HepG2 (cell line): ENCODE measurements around the gene SEC14L1. TPM values are rescaled to one million over a fixed set of nuclear protein-coding genes. Genes with fewer than 3 reads are reported as not detected.

ENCODE experiments used
- ATAC-seq: fragments of 200-7000 bp; cut with Tn5 transposase; 3 replicates; pipeline ENCODE4 v1.9.1; 2020; ENCODE audit warnings: mild to moderate bottlenecking, moderate library complexity
- BruUV-seq: library from RNA; stranded (reverse); fragments of 400-500 nt; replicated peaks from 2 replicates; lab custom pipeline; 2021; lab: Mats Ljungman, UMichigan
- CTCF ChIA-PET: fragments of 300-600 bp; formaldehyde crosslinking; extraction: SDS; loops from one replicate; lab custom pipeline; 2021; ENCODE audit warnings: low total read pairs, inconsistent platforms, low intra/inter-chr PET ratio; lab: Yijun Ruan, JAX
- POLR2A ChIA-PET: fragments of 350-600 bp; sonication (Branson Sonifier 250); formaldehyde crosslinking; loops from one replicate; lab custom pipeline; 2020; ENCODE audit warnings: antibody characterized with exemption, inconsistent platforms; lab: Yijun Ruan, JAX
- DNase-seq: peaks from one replicate; pipeline ENCODE4 v3.0.0-alpha.2; 2015; ENCODE audit warnings: low spot score
- FAIRE-seq: peaks from 3 replicates; lab custom pipeline; 2011; peaks lifted over from hg19 to GRCh38; lab: Jason Lieb, UNC
- H2AFZ ChIP-seq: one replicate; pipeline ENCODE4 v1.6.1; 2011; ENCODE audit warnings: low read length, inconsistent platforms
- H3K27ac ChIP-seq: fragments of 300-600 bp; 3 replicates; pipeline ENCODE4 v1.8.0; 2011; ENCODE audit warnings: mixed run types, mild to moderate bottlenecking, mixed read lengths, low read length, inconsistent platforms; ENCODE audit not compliant: insufficient read depth; ENCODE audit errors: extremely low read length
- H3K27me3 ChIP-seq, 2 experiments: fragments of 200-600 bp in 1 of 2; 2 replicates in 1 of 2; 3 replicates in 1 of 2; pipeline versions ENCODE4 v1.6.0 to v1.8.0; 2011; ENCODE audit warnings: low read length in 2 of 2, mild to moderate bottlenecking in 2 of 2, moderate library complexity in 2 of 2, inconsistent platforms in 1 of 2; ENCODE audit not compliant: insufficient read depth in 2 of 2, control insufficient read depth in 1 of 2
- H3K36me3 ChIP-seq, 2 experiments: fragments of 200-600 bp in 1 of 2; replicated peaks in 1 of 2; 2 replicates in 1 of 2; 3 replicates in 1 of 2; pipeline versions ENCODE4 v1.5.1 to v1.8.0; 2011; ENCODE audit warnings: low read length in 2 of 2, inconsistent platforms in 1 of 2; ENCODE audit not compliant: insufficient read depth in 2 of 2, control insufficient read depth in 1 of 2
- H3K4me1 ChIP-seq: 2 replicates; pipeline ENCODE4 v1.5.1; 2012; ENCODE audit warnings: low read length, inconsistent platforms; ENCODE audit not compliant: insufficient read depth
- H3K4me2 ChIP-seq: 2 replicates; pipeline ENCODE4 v1.6.0; 2011; ENCODE audit warnings: low read depth, low read length, inconsistent platforms
- H3K4me3 ChIP-seq, 3 experiments: fragments of 200-600 bp in 1 of 3; sonication (generic), shearing (Covaris generic) in 1 of 3; replicated peaks in 1 of 3; 2 replicates each; pipeline ENCODE4 v1.5.1; 2011 to 2016; ENCODE audit warnings: low read length in 3 of 3, inconsistent platforms in 2 of 3, low read depth in 2 of 3, mild to moderate bottlenecking in 2 of 3, control low read depth in 1 of 3, mixed read lengths in 1 of 3; ENCODE audit not compliant: insufficient read depth in 1 of 3
- H3K79me2 ChIP-seq: one replicate; pipeline ENCODE4 v1.6.1; 2011; ENCODE audit warnings: low read length, inconsistent platforms; ENCODE audit not compliant: insufficient read depth
- H3K9ac ChIP-seq: 2 replicates; pipeline ENCODE4 v1.6.0; 2011; ENCODE audit warnings: mild to moderate bottlenecking, low read depth, low read length, inconsistent platforms; ENCODE audit not compliant: insufficient read depth
- H3K9me3 ChIP-seq: 2 replicates; pipeline ENCODE4 v1.5.1; 2012; ENCODE audit warnings: mild to moderate bottlenecking, low read length
- H4K20me1 ChIP-seq: 2 replicates; pipeline ENCODE4 v1.6.0; 2011; ENCODE audit warnings: inconsistent platforms, mild to moderate bottlenecking, low read length, moderate library complexity; ENCODE audit not compliant: insufficient read depth
- CENPX ChIP-seq: sonication (generic); formaldehyde crosslinking; IDR thresholded peaks from 2 replicates; pipeline ENCODE4 v1.9.0; 2021; ENCODE audit warnings: mild to moderate bottlenecking, missing genetic modification reagents, moderate library complexity
- ELF3 ChIP-seq: IDR thresholded peaks from 2 replicates; pipeline ENCODE4 v1.6.1; 2016; ENCODE audit warnings: missing genetic modification reagents, missing compliant biosample characterization
- GATA4 ChIP-seq: sonication (generic); IDR thresholded peaks from 2 replicates; pipeline ENCODE4 v1.6.1; 2016; ENCODE audit warnings: antibody characterized with exemption, low read depth, borderline replicate concordance
- HINFP ChIP-seq: sonication (generic); formaldehyde crosslinking; IDR thresholded peaks from 2 replicates; pipeline ENCODE4 v1.4.0; 2020; ENCODE audit warnings: low read depth, mild to moderate bottlenecking, missing genetic modification reagents
- JUND ChIP-seq: sonication (generic); formaldehyde crosslinking; IDR thresholded peaks from 2 replicates; pipeline ENCODE4 v1.8.0; 2022; ENCODE audit warnings: mild to moderate bottlenecking, missing genetic modification reagents
- KDM5A ChIP-seq: fragments of 200-600 bp; sonication (generic); IDR thresholded peaks from 2 replicates; pipeline ENCODE4 v1.7.0; 2018; ENCODE audit warnings: antibody characterized with exemption, mild to moderate bottlenecking, low read length, borderline replicate concordance
- KMT2A ChIP-seq: sonication (generic); formaldehyde crosslinking; IDR thresholded peaks from 2 replicates; pipeline ENCODE4 v1.4.0; 2020; ENCODE audit warnings: missing genetic modification reagents
- MTA3 ChIP-seq: sonication (generic); formaldehyde crosslinking; IDR thresholded peaks from 2 replicates; pipeline ENCODE4 v1.4.0; 2020; ENCODE audit warnings: missing genetic modification reagents
- MTF2 ChIP-seq: sonication (generic); formaldehyde crosslinking; IDR thresholded peaks from 2 replicates; pipeline ENCODE4 v1.5.0; 2020; ENCODE audit warnings: missing genetic modification reagents, borderline replicate concordance
- PITX1 ChIP-seq: sonication (generic); formaldehyde crosslinking; IDR thresholded peaks from 2 replicates; pipeline ENCODE4 v1.5.1; 2020; ENCODE audit warnings: mild to moderate bottlenecking, missing genetic modification reagents
- SIN3B ChIP-seq: fragments of 150-350 bp; IDR thresholded peaks from 2 replicates; pipeline ENCODE4 v1.6.1; 2014; ENCODE audit warnings: low read length
- THRA ChIP-seq: sonication (generic); formaldehyde crosslinking; IDR thresholded peaks from 2 replicates; pipeline ENCODE4 v1.4.0; 2020; ENCODE audit warnings: missing genetic modification reagents, borderline replicate concordance
- ZNF138 ChIP-seq: sonication (generic); formaldehyde crosslinking; IDR thresholded peaks from 2 replicates; pipeline ENCODE4 v1.5.0; 2020; ENCODE audit warnings: mild to moderate bottlenecking, low read depth, missing genetic modification reagents
- ZNF207 ChIP-seq: fragments of 450-650 bp; IDR thresholded peaks from 2 replicates; pipeline ENCODE4 v1.6.1; 2016; ENCODE audit warnings: antibody characterized with exemption, borderline replicate concordance
- ZNF280D ChIP-seq: sonication (generic); formaldehyde crosslinking; IDR thresholded peaks from 2 replicates; pipeline ENCODE4 v1.5.1; 2020; ENCODE audit warnings: mild to moderate bottlenecking, missing genetic modification reagents
- ZNF343 ChIP-seq: sonication (generic); formaldehyde crosslinking; IDR thresholded peaks from 2 replicates; pipeline ENCODE4 v1.4.0; 2020; ENCODE audit warnings: mild to moderate bottlenecking, missing genetic modification reagents
- ZNF775 ChIP-seq: sonication (generic); formaldehyde crosslinking; IDR thresholded peaks from 2 replicates; pipeline ENCODE4 v1.4.0; 2020; ENCODE audit warnings: missing genetic modification reagents, mild to moderate bottlenecking, moderate library complexity, borderline replicate concordance
- ZNF83 ChIP-seq: sonication (generic); formaldehyde crosslinking; IDR thresholded peaks from 2 replicates; pipeline ENCODE4 v1.4.0; 2020; ENCODE audit warnings: missing genetic modification reagents, mild to moderate bottlenecking, borderline replicate concordance
- ZZZ3 ChIP-seq: sonication (generic); formaldehyde crosslinking; IDR thresholded peaks from 2 replicates; pipeline ENCODE4 v1.4.0; 2020; ENCODE audit warnings: missing genetic modification reagents, mild to moderate bottlenecking, borderline replicate concordance
- WGBS: methylation state at CpG from one replicate; pipeline ENCODE4 v1.1.6; 2017; ENCODE audit warnings: low lambda C conversion rate; 5-methylcytosine and 5-hydroxymethylcytosine counted together
- in situ Hi-C: cut with HindIII; loops from 2 replicates; pipeline ENCODE4 v1.10.0; 2017; ENCODE audit warnings: low pct_unique_long_range_greater_than_20kb; ENCODE audit not compliant: extremely low pct_ligation_motif_present
- intact Hi-C: fragments of 100-400 bp; cut with micrococcal nuclease; formaldehyde crosslinking; loops from one replicate; pipeline ENCODE4 v1.10.0; 2022; ENCODE audit not compliant: unreplicated experiment
- polyA plus RNA-seq, 8 experiments: library from polyadenylated mRNA; depleted of rRNA in 3 of 8; stranded (reverse) in 7 of 8; unstranded in 1 of 8; fragments of >200 nt; fragmentation: Illumina TruSeq in 4 of 8; extraction: Trizol in 4 of 8; gene quantifications; 2 replicates each; pipeline versions ENCODE4 v1.2.1 to v1.2.3, GENCODE V29; 2011 to 2016; ENCODE audit warnings: low read depth in 4 of 8, missing spikeins in 1 of 8, mixed read lengths in 1 of 8; ENCODE audit not compliant: insufficient read depth in 1 of 8
- total RNA-seq, 5 experiments: library from RNA; depleted of rRNA; stranded (reverse); fragments of >200 nt; fragmentation: Illumina TruSeq; extraction: Trizol; gene quantifications; 2 replicates each; pipeline ENCODE4 v1.2.3, GENCODE V29; 2016; ENCODE audit warnings: low read depth in 1 of 5

The SEC14L1 gene
- total and polyA plus RNA-seq, 2 of the 13 experiments (the other 11 are each of a cell fraction or from before 2014, with no cell fraction given), result 26.3 to 43.9 TPM

- no peak overlapping the region for H3K4me3 ChIP-seq
- peaks cover 2% of the 10 kb centered on the region for H3K79me2 ChIP-seq
- ATAC-seq (no peak), FAIRE-seq (no peak), DNase-seq (no peak)
- ChIA-PET CTCF (no interaction called here), POLR2A (no interaction called here)
- no TSS peak for BruUV-seq
- H3K36me3 ChIP-seq, result no peaks in the 10 kb centered on the region
- in situ Hi-C loops, result no loop called here
- no peaks in the 10 kb centered on the region; a peak in 1 of 5 replicates for H3K27me3 ChIP-seq
- no peak overlapping the region for H2AFZ ChIP-seq
- no peak overlapping the region for H3K4me2 ChIP-seq
- TF ChIP-seq SIN3B (no peak), ZZZ3 (no peak), ZNF207 (no peak), JUND (no peak), KDM5A (no peak), MTA3 (CRISPR knock-in tag) (no peak), ZNF138 (CRISPR knock-in tag) (no peak), ZNF83 (CRISPR knock-in tag) (no peak), GATA4 (no peak), MTF2 (CRISPR knock-in tag) (no peak), PITX1 (no peak), THRA (CRISPR knock-in tag) (no peak), KMT2A (CRISPR knock-in tag) (no peak), CENPX (no peak), ZNF343 (no peak), ZNF775 (CRISPR knock-in tag) (no peak), HINFP (CRISPR knock-in tag) (no peak), ZNF280D (CRISPR knock-in tag) (no peak), ELF3 (no peak)
- no peaks in the 10 kb centered on the region for H4K20me1 ChIP-seq
- 91% methylated on average over 8 of the region's 8 CpGs for WGBS
- intact Hi-C loops, result no loop called here
- H3K27ac ChIP-seq, result no peak overlapping the region
- H3K9ac ChIP-seq, result no peak overlapping the region
- peaks cover 37% of the 10 kb centered on the region for H3K4me1 ChIP-seq
- 0 out of 2 replicates have a peak, but pooled peaks cover 6% of the 10 kb centered on the region for H3K9me3 ChIP-seq
Observed at GRCh38 chr17:77136420-77136767, 4.4 kb upstream of the SEC14L1 start.
